PC-3 (cell line): ENCODE data around the gene C12orf75.

Experiments used
- CTCF ChIP-seq: fragments of 300-600 bp; sonication (generic); conservative IDR thresholded peaks from 2 replicates; pipeline ENCODE4 v1.5.1; 2017; ENCODE audit warnings: antibody characterized with exemption, low read depth, mild to moderate bottlenecking, low read length
- EZH2 ChIP-seq: fragments of 300-600 bp; sonication (generic); IDR thresholded peaks from one replicate; pipeline ENCODE4 v1.6.1; 2017; ENCODE audit warnings: antibody characterized with exemption, mild to moderate bottlenecking, low read length; ENCODE audit not compliant: unreplicated experiment

GRCh38 chr12:105418229-105418628 lies 87.7 kb downstream of the C12orf75 start:
- TF ChIP-seq CTCF (no peak), EZH2 (no peak)
